Measurements from ENCODE around the gene SLCO4A1.

The SLCO4A1 gene

DNA sequence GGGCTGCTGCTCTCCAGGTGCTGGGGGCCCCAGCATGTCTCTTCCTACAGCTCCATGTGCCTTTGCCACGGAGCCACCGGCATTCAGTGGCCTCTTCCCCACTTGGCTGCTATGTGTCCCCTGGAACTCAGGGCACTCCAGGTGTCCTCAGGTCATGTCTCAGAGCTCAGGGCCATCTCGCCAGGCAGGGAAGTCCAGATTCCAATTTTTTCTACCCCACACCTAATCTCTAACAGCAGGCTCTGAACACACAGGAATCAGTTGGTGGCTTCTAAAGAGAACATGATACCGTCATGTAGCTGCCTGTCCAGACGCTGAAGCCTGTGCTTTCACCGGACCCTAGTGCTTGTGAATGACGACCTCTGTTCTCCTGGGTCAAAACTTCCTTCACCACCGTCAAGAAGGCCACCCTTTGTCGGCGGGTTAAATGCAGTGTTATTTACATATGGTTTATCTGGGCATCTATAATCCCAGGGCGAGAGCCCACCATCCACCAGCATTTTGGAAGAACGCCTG is 4.2 kb upstream of the SLCO4A1 start:
- DNase-seq = no peak

DNA sequence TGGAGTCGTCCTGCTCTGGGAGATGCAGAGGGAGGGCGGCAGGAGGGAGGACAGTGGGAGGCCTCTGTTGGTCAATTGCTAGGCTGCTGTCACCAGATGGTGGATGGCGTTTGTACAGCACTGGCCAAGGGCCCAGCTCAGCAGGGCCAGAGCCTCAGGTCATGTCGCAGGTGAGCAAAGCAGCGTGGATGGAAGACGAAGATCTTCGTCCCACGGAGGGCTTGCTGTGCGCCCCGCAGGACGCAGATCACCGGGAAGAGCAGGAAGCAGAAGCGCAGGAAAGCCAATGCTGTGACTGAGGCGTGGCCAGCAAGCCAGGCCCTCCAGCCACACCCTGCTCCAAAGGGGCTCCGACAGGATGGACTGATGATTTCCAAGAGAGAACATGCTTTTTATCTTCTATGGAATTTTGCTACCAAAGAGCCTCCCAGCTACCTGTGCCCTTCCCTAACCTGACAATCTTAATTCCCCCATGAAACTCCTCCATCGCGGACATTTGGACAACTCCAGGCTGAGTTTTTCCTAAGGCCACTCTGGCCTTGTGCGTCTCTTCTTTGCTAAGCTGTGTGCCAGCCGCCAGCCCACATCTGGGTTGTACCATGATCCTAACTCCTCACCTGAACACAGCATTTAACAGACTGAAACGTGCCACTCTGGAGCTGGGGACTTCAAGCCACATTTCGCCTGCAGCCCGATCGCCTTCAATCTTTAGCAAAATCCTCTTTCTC is 3.5 kb upstream of the SLCO4A1 start:
- DNase-seq = no peak

GRCh38 chr20:62639765-62640164 is 2.5 kb upstream of the SLCO4A1 start:
- DNase-seq = no peak

- no peak for DNase-seq
Measured at GRCh38 chr20:62640870-62641269, 1.4 kb upstream of the SLCO4A1 start.

GRCh38 chr20:62641321-62642050 is 817 bp upstream of the SLCO4A1 start:
- no peak for DNase-seq

DNA sequence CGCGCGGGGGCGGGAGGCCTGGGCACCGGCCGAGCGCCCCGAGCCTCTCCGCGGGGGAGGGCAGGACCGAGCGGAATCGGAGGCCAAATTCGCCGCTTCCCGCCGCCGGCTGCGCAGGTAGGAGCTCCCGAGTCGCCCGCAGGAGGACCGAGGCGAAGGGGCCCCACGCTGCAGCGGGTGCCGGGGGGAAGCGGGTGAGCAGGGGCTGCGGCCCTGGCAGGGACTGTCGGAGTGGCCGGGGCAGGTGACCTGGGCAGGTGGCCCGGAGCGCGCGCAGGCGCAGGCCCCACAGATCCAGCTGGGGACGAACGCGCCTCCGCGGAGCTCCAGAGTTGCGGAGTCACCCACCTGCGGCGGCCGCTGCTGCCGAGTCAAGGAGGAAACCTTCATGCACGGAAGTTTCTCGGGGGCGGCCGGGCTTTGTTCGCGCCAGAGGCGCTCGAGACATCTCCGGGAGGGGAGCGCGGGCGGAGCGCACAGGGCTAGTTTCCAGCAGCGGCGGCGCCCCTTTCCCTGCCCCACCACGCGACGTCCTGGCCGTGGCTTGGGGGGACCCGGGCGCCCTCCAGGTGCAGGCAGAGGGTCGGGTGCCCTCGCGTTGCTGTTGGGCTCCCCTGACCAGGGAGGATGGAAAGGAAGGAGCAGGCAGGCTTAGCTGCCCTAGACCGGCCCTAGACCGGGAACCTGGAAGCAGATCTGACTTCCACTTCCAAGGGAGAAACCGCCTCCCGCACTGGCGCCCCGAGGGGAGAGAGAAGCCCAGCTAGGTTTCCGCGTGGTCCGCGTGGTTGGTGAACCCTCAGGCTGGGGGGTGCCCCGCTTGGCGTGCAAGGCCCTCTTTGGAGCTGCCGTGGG is 590 bp downstream of the SLCO4A1 start:
- DNase-seq = peak; percentile 46

DNA sequence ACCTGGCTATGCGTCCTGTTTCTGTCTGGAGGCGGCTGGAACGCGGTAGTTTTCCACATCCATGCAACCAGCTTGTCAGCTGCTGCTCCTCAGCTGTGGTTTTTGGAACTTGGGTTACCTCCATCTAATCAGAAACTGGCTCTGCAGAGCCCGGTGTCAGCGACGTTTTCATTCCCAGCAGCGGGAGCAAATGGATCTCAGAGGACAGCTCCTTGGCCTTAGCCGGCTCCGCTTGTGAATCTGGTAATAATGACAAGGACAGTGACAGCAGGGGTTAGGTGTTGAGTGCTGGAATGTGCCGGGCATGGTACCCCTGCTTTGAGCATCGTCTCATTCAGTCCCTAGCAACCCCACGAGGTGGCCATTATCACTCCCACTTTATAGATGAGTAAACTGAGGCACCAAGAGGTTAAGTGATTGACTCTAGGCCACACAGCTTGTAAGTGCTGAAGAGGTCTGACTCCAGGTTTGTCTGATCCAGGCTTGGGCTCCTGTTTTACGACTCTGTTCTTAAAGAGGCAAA is 1.3 kb downstream of the SLCO4A1 start:
- DNase-seq = no peak

- no peak for DNase-seq
Measured at GRCh38 chr20:62644044-62644795, 1.9 kb downstream of the SLCO4A1 start.

GRCh38 chr20:62644802-62645496 is 2.6 kb downstream of the SLCO4A1 start:
- DNase-seq = no peak

DNA sequence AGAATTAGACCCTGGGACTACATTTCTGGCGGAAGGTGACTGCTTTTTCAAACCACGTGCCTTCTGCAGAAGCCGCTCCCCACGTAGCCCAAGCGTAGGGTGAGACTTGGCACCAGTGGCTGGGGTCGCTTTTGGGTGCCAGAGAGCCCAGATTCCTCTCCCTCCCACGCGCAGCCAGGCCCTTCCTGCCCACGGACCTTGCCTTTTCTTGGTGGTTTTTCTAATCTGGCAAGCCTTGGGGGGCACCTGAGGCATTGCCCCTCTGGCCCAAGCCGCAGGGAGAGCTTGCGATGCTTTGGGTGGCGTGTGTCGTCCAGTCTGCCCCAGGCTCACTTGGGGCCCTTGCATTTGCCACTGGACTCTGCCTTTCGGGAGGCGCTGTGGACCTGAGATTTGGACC is 3.3 kb downstream of the SLCO4A1 start:
- DNase-seq = no peak

GRCh38 chr20:62646851-62647520 is 4.7 kb downstream of the SLCO4A1 start:
- DNase-seq = no peak

DNA sequence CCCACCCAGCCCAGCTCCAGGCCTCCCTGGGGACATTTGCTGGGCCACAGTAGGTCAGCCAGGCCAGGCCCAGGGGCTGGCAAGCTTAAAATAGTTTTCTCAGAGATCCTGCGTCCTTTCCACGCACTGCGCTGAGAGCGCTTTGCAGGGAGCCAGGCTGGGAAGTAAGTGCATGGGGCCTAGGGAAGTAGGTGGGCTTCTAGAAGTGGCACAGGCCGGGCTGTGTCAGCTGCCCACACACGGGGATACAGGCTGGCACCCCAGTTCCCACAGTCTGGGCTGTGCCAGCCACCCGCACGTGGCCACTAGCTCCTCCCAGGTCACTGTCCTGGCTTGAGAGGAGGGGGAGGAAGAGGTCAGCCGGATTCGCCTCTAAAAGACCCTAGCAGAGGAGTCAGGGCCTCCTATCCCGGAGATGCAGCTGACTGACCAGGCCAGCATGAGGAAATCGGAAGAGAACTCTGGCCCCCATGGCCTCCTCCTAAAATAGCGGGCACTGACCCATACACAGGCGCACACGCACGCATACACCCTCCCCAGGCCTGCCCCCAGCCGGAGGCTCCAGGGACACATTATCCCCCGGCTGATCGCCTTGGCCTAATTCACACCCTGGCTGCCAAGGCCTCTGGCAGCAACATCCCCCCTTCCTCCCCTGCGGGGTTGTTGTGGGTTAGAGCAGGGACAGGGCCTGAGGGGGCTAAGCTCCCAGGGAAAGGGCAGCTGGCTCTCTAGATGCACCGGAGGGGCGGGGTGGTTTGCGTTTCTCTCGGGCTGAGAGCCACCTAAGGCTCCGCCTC is 5.4 kb downstream of the SLCO4A1 start:
- no peak for DNase-seq

- no peak for DNase-seq
Measured at GRCh38 chr20:62648318-62648995, 6.2 kb downstream of the SLCO4A1 start.

GRCh38 chr20:62649140-62649539 is 6.8 kb downstream of the SLCO4A1 start:
- no peak for DNase-seq

- no peak for DNase-seq
Measured at GRCh38 chr20:62650551-62651284, 8.4 kb downstream of the SLCO4A1 start.

GRCh38 chr20:62651285-62652021 is 9.2 kb downstream of the SLCO4A1 start:
- DNase-seq = no peak

DNA sequence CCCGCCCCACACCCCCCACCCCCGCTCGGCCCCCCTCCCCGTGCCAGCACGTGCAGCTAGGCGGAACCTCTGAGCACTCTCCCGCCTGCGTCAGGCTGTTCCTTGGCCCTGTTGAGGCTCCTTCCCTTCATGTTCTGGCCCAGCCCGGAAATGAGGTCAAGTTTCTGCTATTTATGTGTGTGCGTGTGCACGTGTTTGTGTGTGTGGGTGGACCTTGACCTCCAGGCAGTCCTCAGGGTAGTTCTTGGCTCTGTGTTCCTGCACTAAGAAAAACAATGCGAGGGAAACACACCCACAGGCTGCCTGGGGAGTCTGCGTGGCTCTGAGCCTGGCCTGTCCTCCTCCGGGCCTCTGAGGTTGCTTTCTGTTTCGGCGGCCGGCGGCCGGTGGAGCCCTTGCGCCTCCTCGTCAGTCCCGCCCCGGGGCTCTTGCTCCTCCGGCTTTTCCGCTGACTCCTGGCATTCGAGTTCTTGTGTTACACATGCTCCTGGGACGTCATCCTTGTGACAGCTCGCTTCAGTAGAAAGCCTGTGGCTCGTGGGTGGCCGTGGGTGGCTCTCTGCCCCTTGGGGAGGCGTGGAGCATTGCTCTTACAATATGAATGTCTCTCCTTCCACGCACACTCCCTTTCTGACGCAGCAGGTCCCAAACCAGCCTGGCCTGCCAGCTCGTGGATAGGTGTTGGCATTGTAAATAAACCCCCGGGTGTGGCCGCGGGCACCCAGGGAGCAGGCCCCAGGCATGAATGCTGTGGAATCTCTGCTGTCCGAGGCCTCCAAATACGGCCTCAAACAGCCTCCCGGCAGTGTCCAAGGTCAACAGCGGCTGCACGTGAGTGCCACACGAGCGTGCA is 10.0 kb downstream of the SLCO4A1 start:
- DNase-seq = peak; percentile 99
